GM19043 (cell line): Measurements from ENCODE around the gene DUOX2.
"Not testable (repeated sequence)": the region's sequence is repeated elsewhere in the genome, so short reads cannot be mapped to it uniquely, and the experiment has no call there.

Experiments used
- ATAC-seq: cut with Tn5 transposase; IDR thresholded peaks from one replicate; pipeline ENCODE4 v1.9.1; 2021; ENCODE audit warnings: low read depth; ENCODE audit not compliant: unreplicated experiment

Gene DUOX2

DNA sequence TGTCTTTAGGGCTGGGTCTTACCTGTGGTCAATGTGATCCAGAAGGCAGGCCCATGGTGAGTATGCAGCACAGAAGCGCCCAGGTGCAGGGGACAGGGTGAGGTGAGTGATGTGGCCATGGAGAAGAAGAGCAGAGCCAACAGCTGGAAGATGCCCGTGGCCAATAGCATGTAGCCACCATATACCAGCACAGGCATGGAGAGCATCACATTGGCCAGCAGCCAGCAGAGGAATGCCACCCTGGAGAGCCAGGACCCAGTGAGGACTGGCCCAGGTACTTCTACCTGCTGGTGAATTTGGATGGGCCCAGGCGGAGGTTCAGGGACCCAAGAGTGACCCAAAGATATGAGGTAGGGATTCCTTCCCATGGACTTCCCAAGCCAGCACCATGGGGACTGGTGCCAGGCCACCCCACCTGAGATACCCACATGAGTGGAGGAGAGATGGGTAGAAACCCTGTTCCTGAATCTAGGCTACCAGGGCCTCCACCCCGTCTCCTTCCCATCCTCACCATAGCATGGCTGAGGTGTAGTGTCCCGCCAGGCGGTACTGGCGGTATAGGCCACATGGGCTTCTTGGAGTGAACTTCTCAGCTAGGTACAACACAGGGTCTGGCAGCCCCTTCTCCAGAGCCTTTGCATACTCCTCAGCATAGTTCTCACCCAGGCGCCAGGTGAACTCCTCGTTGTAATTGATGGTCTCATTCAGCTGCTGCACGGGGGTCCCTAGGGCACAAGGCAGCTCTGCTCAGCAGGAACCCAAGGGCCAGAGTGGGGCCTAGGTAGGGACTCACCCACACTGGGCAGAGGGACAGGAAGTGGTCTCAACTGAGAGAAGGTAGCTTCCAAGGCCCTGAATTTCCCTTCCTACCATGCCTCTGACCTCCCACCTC, 6.4 kb upstream of the DUOX2 start:
- ATAC-seq: no peak

DNA sequence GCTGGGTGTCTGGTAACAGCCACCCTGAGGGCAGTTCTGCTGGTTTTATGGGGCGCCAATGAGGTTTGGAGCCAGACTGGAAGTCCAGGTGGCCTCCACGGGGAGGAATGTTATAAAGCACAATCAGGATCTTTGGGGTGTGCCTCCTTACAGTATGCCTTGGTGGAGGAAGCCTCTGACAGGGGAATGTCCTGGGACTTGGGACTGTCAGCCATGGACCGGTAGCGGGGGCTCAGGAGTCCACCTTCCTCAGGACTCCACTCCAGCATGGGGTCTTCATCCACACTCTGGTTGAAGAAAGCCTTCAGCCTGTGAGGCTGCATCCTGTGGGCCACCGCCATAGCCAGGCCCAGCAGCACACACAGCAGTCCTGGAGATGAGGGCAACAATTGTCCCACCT, 5.0 kb upstream of the DUOX2 start:
- no peak for ATAC-seq

DNA sequence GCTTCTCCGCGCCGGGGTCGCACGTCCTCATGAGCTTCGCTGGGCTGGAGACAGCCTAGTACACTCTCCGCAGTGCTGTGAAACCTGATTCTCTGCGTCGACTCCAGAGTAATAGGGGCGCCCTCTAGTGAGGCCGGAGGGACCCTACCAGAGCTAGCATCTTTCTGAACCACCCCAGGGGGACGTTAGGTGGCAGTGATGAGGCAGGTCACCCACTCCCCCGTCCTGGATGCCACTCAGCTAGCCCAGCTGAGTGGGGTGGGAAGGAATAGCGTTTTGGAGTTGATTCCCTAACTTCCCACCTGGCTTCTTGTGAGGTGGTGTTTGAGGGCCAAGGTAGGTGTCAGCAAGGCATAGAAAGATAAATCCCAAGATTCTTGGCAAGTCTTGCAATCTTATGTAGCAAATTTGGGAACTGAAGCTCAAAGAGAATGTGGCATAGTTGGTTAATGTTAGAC, 4.2 kb upstream of the DUOX2 start:
- peak; percentile 93 for ATAC-seq

DNA sequence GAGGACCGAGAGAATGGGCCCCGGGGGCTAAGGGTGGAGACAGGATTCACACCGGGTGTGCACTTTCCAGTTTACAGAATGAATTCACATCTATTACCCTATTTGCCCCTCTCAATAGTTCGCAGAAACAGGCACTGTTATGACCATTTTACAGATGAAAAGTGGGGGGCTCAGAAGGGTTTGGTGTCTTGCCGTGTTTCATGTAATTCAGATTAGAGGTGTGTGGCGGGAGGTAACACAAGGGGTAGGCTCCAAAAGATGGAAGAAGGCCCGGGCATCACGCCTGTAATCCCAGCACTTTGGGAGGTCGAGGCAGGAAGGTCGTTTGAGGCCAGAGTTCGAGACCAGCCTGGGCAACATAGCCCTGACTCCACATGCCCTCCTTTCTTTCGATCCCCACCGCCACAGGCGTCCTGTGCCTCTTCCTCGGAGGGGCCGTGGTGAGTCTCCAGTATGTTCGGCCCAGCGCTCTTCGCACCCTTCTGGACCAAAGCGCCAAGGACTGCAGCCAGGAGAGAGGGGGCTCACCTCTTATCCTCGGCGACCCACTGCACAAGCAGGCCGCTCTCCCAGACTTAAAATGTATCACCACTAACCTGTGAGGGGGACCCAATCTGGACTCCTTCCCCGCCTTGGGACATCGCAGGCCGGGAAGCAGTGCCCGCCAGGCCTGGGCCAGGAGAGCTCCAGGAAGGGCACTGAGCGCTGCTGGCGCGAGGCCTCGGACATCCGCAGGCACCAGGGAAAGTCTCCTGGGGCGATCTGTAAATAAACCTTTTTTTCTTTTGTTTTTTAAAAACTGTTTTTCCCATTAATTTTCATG, 3.5 kb upstream of the DUOX2 start:
- peak; percentile 11 for ATAC-seq

DNA sequence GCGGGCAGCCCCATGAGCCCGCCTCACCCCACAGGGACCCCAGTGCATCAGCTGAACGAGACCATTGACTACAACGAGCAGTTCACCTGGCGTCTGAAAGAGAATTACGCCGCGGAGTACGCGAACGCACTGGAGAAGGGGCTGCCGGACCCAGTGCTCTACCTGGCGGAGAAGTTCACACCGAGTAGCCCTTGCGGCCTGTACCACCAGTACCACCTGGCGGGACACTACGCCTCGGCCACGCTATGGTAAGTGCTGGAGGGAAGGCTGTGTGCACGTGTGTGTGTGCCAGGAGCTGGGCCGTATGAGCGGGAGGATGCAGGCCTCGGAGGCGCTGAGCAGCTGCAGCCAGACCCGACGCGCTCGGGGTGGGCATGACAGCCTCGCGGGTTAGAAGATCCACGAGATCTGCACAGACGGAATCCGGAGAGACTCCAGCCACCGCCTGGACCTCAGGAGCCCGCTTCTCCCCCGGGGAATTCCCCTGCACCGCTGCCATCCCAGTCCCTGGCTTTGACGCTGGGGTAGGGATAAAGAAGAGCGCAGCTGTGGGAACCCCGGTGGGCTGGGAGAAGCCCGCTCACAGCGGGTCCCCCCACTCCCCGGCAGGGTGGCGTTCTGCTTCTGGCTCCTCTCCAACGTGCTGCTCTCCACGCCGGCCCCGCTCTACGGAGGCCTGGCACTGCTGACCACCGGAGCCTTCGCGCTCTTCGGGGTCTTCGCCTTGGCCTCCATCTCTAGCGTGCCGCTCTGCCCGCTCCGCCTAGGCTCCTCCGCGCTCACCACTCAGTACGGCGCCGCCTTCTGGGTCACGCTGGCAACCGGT, 2.7 kb upstream of the DUOX2 start:
- ATAC-seq: no peak

DNA sequence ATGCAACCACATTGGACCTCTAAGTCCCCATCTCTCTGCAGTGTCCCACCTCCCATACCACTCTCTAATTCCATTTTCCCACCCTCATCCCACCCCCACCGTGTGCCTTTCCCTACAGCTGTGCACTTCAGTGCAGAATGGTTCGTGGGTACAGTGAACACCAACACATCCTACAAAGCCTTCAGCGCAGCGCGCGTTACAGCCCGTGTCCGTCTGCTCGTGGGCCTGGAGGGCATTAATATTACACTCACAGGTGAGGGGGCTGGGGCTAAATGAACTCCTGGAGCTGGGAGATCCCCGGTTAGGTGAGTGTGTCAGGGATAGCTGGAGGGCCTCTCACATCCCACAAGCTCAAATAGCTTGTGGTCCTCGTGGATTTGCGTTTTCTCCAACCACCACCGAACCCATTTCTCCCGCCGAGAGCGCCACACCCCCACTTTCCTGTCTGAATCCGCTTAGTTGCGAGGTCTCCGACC, 2.1 kb upstream of the DUOX2 start:
- no peak for ATAC-seq

DNA sequence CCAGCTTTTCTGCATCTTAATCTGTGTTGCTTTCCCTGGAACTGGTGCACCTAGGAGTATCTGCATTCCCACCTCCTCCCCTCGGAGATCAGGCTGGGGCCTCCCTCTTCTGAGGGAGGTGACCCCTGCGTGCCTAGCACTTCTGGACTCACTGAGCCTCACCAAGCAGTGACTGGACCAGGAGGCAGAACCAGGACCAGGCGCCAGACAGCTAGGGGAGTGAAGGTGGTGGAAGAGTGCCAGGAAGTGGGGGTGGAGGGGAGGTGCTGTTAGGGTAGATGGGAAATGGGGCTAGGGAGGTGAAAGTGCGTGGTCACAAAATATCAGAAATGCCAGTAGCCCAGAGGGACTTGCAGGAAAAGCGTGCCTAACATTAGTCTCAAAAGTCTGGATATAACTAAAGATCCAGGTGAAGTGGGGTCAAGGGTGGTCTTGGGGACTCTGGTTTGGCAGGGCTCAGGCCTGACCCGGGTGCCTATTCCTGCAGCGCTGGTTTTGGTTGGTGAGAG, 1.4 kb upstream of the DUOX2 start:
- no peak for ATAC-seq

DNA sequence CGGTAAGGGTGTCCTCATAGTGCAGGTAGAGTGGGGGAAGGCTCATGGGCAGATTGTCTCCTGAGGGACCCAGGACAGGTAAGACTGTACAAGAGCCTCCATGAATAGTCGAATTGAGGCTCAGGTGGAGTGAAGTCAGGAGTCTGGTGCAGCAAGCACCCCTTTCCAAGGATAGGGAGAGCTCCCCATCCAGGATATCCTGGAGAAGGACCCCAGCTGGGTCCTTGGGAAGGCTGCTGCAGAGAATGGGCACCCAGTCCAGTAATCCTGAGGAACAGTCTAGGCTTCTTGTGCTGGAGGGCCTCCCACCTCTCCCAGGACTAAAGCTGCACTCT, 746 bp upstream of the DUOX2 start:
- no peak for ATAC-seq

DNA sequence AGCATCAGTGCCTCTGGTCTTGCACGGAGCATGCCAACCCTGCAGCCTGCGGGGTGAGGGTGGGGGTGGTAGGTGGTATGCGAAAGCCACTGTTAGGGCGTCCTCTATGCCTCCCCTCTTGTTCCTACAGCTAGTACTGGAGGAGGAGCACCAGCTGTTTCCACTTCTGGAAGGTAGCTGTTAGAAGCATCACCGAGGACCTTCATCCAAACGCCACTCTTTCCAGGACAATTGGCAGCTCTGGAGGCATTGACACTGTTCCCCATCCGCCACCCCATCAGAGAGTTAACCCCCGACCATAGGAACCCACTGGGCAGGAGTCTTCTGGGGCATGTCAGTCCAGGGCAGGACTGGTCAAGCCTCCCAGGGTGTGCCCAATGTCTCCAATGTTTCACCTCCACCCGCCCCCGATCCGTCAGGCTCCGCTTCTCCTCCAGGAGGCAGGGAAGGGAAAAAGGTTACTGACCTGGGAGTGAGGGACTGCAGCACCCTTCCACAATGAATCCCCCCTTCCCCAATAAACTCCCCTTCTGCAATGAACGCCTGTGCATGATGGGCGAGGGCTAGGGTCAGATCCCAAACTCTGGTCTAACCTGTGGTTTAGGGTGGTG, 487 bp downstream of the DUOX2 start:
- no peak for ATAC-seq

DNA sequence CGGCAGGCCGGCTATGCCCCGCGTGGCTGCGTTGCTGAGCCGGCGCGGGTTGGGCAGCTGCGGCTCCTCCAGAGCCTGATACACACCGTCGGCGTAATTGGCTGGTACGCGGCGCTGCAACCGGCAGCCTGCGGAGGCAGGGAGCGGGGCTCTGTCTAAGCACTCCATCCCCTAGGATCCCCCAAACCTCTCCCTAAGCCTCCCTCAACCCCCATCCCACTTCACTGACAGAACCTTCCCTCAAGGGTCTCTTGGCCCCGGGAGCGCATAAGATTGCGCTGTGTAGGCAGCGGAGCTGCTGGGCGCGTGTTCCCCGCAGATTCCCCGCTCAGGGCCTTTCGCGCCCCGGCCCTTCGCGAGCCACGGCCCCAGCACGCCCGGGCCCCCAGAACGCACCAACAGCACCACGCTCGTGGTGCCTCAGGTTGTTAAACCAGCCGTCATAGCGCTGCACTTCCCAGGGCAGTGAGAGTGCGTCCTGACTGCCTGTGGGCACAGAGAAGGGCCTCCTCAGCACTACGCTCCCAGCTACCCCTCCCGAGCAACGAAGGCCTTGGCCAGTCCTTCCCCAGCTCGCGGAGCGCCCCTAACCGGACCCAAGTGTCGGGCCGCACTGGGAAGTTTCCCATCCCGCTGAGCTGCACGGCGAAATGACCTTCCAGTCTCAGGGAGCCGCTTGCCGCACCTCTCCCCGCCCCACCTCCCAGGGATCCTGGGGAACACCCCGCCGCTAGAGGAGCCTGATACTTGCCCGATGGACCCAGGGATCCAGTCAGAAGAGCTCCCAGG, 1.2 kb downstream of the DUOX2 start:
- no peak for ATAC-seq

DNA sequence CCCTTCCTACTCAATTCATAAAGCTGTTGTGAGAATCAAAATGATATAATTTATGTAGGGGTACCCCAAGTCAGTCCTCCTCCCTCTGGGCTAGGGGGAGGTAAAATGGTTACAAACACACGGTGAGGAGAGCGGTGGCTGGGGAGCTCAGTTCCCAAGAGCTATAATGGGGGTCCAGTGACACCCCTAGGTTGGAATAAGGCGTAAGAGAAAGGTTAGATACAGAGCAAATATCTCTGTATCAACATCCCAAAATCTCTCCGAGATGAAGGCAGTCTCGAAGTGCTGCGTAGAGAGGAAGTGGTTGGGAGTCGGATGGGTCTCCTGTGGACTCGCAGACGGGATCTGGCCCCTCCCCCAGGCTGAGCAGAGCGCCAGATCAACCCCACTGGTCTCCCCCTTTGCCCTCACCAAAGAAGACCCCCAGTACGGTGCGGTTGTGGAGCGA, 1.8 kb downstream of the DUOX2 start:
- ATAC-seq: no peak

DNA sequence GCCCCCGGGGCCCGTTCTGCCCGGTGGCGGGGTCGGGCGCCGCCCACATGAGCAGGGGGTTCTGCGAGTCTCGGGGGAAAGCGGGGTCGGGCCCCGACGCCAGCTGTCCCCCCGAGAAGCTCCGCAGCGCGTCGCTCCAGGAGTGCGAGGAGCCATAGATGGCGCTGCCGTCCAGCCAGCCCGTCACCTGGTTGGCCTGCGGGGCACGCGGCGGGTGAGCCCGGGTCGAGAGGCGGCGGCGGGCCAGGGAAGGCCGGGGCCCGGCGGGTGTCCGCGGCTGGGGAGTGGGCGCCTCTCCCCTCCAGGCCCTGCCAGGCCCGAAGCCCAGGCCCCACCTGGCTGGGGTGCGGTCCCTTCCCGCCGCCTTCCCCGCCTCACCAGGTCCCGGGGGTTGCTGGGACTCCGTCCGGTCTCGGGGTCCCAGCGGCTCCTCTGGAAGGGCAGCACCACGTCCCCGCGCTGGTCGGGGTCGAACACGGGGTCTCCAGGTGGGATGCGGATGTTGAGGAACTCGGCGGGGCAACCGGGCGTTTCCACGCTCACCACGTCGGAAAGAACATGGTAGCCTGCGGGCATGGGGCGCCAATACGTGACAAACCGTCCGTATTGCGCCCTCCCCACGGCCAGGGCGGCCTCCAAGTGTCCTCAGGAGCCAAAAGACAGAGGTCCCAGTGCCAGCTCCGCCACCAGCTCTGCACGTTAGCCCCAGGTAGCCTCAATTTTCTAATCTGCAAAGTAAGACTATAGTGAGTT, 2.4 kb downstream of the DUOX2 start:
- no peak for ATAC-seq

DNA sequence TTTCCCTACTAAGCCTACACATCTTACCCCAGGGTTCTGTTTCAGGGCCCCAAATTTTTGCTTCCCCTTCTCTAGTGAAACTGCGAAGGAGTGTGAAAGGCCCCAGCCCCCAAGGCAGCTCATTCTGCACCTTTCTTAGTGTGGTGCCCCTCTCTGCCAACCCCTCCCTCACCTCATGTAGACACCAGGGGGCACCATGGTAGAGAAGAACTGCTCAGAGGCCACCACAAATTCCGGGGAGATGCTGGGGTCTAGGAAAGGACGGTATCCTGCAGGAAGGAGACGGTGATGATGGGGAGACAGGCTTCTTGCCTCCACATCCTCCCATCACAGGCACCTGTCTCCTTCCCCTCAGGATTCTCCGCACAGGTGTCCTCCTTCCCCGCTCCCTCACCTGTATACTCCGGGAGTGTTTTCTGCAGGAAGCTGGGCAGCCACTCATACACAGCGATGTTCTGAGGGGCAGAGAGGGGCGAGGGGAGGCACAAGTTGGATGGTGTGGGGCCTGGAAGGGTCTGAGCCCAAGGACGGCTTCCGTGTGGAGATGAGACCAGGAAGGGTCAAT, 3.6 kb downstream of the DUOX2 start:
- no peak for ATAC-seq

DNA sequence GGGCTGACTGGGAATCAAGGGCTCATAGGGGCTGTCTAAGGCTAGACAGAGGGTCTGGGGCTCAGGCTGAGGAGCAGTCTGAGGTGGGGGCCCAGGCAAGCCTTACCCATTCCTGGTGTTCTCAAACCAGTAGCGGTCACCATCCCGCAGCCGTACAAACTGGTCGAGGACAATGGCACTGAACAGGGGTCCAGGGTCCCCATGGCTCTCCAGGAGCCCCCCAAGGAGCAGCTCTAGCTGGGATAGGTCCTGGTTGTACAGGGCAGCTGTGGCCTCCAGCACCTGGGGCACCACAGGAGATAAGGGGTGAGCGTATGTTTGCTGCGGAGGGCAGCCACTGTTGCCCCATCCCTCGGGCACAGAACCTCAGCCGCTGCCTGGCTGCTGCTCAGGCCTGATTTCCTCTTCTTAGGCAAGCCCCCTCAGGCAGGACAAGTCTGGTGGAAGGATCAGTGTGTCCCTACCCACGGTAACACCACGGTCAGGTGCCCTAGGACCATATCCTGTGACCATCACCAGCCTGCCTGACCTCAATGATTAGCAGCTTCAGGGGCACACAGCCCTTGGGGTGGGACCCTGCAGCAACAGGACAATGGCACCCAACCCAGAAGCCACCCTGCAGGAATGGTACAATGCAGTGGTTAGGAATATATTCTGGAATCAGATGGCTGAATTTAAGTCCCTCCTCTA, 5.9 kb downstream of the DUOX2 start:
- ATAC-seq: no peak

DNA sequence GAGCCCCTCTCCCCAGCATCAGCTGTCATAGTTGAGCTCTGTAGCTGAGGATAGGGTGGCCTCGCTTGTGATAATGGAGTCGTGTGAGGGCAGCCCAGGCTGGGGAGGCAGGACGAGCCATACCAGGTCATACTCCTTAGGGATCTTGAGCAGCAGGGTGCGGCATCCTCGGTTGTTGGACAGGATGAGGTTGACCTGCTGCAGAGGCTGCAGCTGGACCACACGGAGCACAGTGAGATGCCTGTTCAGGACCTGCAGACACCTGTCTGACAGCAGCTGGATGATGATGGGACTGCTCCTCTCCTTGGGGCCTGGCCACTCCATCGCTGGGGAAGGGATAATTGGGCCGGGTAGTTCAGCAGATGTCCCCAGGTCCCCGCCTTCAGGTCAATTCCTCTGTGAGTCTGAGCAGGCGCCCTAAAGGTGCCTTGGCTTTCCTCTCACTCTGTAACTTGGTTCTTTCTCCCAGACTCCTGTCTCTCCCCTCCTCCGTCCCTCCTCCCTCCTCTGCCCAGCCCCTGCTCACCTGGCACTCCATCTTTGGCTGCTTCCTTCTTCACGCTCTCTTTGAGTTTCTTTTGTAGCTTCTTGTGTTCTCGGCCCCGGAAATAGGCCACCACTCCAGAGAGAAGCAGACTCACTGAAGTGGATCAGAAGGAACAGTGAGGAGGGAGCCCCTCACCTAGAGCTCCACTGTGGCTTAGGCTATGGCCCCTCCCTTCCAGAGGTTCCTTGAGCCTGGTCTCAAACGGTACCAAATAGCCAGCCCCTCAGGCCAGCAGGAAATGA, 7.8 kb downstream of the DUOX2 start:
- no peak for ATAC-seq

DNA sequence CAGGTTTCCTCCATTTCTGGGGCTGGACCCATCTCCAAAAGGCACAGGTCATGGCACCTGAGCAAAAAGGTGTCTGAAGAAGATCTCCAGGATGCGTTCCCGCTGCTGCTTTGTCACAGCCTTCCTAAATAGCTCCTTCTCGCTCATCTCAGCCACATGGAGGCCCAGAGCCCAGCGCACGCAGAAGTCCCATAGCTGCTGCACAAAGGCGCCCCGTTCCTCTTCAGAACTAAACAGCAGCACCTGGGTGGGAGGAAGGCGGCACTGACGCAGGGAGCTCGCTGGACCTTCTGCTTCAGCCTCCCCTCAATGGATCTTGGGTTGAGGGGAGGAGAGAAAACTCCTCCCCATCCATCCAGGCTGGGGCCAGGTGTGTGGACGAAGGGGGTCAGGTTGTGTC, 8.4 kb downstream of the DUOX2 start:
- no peak for ATAC-seq

DNA sequence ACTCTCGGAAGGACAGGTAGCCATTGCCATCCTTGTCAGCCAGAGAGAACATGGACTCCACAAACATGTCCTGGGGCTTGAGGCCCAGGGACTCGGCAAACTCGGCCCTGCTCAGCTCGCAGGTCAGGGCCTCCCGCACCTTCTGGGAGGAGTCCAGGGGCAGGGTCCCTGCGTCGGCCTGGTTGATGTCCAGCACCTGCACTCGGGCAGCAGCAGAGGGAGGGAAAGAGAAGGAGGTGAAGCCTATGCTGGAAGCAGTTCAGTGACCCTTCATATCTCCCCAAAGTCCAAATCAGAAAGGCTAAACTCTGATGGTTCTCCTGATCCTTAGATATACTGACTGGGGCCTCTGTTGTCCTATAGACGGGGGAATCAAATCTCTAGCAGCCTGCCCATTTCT, 9.8 kb downstream of the DUOX2 start:
- not testable (repeated sequence) for ATAC-seq
